SU-DHL-6 (cell line): ENCODE data around the gene TMX3.

Source experiments
- H2AFZ ChIP-seq: fragments of 200-600 bp; sonication (generic); 2 replicates; pipeline ENCODE4 v1.6.1; 2014; ENCODE audit warnings: low read depth, mild to moderate bottlenecking, moderate library complexity, mixed read lengths, antibody characterized with exemption, low read length; ENCODE audit not compliant: severe bottlenecking
- H3F3A ChIP-seq: fragments of 200-600 bp; shearing (Covaris generic); 2 replicates; pipeline ENCODE4 v1.6.0; 2016; ENCODE audit warnings: antibody characterized with exemption, mild to moderate bottlenecking; ENCODE audit not compliant: insufficient read depth
- H3K27ac ChIP-seq: fragments of 200-600 bp; sonication (generic); 2 replicates; pipeline ENCODE4 v1.5.1; 2016; ENCODE audit warnings: low read depth, mild to moderate bottlenecking, low read length, moderate library complexity, mixed read lengths
- H3K27me3 ChIP-seq: fragments of 200-600 bp; sonication (generic), shearing (Covaris generic); 2 replicates; pipeline ENCODE4 v1.6.0; 2014; ENCODE audit warnings: mild to moderate bottlenecking, low read length
- H3K36me3 ChIP-seq: fragments of 200-600 bp; sonication (generic); 2 replicates; pipeline ENCODE4 v1.6.1; 2014; ENCODE audit warnings: mild to moderate bottlenecking, low read length, mixed read lengths
- H3K4me2 ChIP-seq: fragments of 300-600, 200-600 bp; shearing (Covaris generic), sonication (generic); 2 replicates; pipeline ENCODE4 v1.6.0; 2014; ENCODE audit warnings: low read length, low read depth, mild to moderate bottlenecking; ENCODE audit not compliant: poor library complexity, severe bottlenecking
- H3K4me3 ChIP-seq: fragments of 200-600 bp; sonication (generic); 2 replicates; pipeline ENCODE4 v1.5.1; 2014; ENCODE audit warnings: antibody characterized with exemption, low read length, mild to moderate bottlenecking, mixed read lengths; ENCODE audit not compliant: insufficient read depth, poor library complexity, severe bottlenecking
- H3K79me2 ChIP-seq: fragments of 200-600 bp; sonication (generic); 2 replicates; pipeline ENCODE4 v1.6.1; 2014; ENCODE audit warnings: mild to moderate bottlenecking, low read length, moderate library complexity; ENCODE audit not compliant: insufficient read depth
- H3K9ac ChIP-seq: fragments of 200-600 bp; sonication (generic); 2 replicates; pipeline ENCODE4 v1.7.0; 2014; ENCODE audit warnings: mild to moderate bottlenecking, low read length
- H3K9me2 ChIP-seq: fragments of 200-600 bp; sonication (generic); replicated peaks from 2 replicates; pipeline ENCODE4 v1.6.1; 2014; ENCODE audit warnings: low read length; ENCODE audit not compliant: insufficient read depth
- H3K9me3 ChIP-seq: fragments of 200-600 bp; sonication (generic); 2 replicates; pipeline ENCODE4 v1.6.1; 2014; ENCODE audit warnings: low read length, mixed read lengths; ENCODE audit not compliant: insufficient read depth
- H4K20me1 ChIP-seq: fragments of 200-600 bp; sonication (generic); 2 replicates; pipeline ENCODE4 v1.6.1; 2014; ENCODE audit warnings: low read depth, mild to moderate bottlenecking, antibody characterized with exemption, low read length, moderate library complexity, mixed read lengths
- CTCF ChIP-seq: fragments of 200-600 bp; sonication (generic); IDR thresholded peaks from one replicate; pipeline ENCODE4 v1.5.1; 2017; ENCODE audit warnings: antibody characterized with exemption, mild to moderate bottlenecking, low read length, moderate library complexity; ENCODE audit not compliant: insufficient read depth, poor library complexity, severe bottlenecking
- EZH2phosphoT487 ChIP-seq: fragments of 200-600 bp; sonication (generic), shearing (Covaris generic); conservative IDR thresholded peaks from 2 replicates; pipeline ENCODE4 v1.6.1; 2018; ENCODE audit warnings: mild to moderate bottlenecking, antibody characterized with exemption, low read length, moderate library complexity, mixed read lengths

Gene TMX3, protein sequence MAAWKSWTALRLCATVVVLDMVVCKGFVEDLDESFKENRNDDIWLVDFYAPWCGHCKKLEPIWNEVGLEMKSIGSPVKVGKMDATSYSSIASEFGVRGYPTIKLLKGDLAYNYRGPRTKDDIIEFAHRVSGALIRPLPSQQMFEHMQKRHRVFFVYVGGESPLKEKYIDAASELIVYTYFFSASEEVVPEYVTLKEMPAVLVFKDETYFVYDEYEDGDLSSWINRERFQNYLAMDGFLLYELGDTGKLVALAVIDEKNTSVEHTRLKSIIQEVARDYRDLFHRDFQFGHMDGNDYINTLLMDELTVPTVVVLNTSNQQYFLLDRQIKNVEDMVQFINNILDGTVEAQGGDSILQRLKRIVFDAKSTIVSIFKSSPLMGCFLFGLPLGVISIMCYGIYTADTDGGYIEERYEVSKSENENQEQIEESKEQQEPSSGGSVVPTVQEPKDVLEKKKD

DNA sequence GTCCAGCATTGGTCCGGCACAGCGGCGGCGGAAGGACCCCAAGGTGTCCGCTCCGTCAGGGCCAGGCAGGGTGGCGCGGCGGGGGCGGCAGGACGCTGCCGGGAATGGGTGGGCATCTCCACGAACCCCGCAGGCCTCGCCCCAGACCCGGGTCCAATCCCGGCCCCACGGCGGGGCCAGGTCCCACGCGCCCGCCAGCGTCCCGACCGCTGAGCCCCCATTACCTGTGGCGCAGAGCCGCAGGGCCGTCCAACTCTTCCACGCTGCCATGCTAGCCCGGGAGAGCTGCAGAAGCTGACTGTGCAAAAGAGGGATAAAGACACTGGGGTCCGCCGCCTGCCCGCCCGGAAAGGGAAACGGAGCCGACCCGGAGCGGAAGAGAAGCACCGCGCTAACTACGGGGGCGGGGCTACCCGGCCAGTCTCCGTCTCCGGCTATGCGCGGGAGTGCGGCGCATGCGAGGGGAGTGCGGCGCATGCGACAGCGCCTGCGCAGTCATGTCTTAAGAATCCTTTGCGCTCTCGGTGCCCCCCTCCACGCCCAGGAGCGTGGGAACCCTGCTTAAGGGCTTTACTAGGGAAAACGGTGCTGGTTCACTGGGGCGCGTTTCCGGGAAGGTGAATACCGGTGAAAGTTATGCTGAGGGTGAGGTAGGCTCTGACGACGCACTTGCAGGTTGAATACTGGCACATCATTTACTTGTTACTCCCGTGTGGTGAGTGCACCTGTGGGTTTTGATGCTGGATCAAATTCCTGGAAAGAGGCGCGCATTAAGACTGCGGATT lies at the start of gene TMX3:
TSS of gene TMX3 (minus strand) at position 397 of the 785 bp plus-strand sequence. CDS start at position 270, 127 bp downstream.
- H2AFZ ChIP-seq: peak within 1 kb of the TSS; percentile 89
- peak within 1 kb of the TSS; percentile 94 for H3K4me3 ChIP-seq
- no peak for TF ChIP-seq CTCF
- TF ChIP-seq EZH2phosphoT487: no peak
- no peaks in the 10 kb centered on the region for H3K9me2 ChIP-seq
- H3K9me3 ChIP-seq: no peaks in the 10 kb centered on the region
- H4K20me1 ChIP-seq: peaks cover 4% of the 10 kb centered on the region
- H3K9ac ChIP-seq: peak within 1 kb of the TSS; percentile 96
- peak within 1 kb of the TSS; percentile 93 for H3K4me2 ChIP-seq
- peak within 1 kb of the TSS; percentile 38 for H3K27ac ChIP-seq
- no peaks in the 10 kb centered on the region for H3K27me3 ChIP-seq
- H3F3A ChIP-seq: no peaks in the 10 kb centered on the region
- peaks cover 41% of the 10 kb centered on the region for H3K79me2 ChIP-seq
- peaks cover 24% of the 10 kb centered on the region for H3K36me3 ChIP-seq

- H3K9ac ChIP-seq: no peak overlapping the region
- H3K9me2 ChIP-seq: no peaks in the 10 kb centered on the region
- H4K20me1 ChIP-seq: no peaks in the 10 kb centered on the region
- no peak overlapping the region for H3K4me3 ChIP-seq
- 0 out of 2 replicates have a peak, but pooled peaks cover 6% of the 10 kb centered on the region for H3K9me3 ChIP-seq
- no peaks in the 10 kb centered on the region for H3K27me3 ChIP-seq
- no peak for TF ChIP-seq EZH2phosphoT487
- TF ChIP-seq CTCF: no peak
- H3F3A ChIP-seq: no peaks in the 10 kb centered on the region
- no peak overlapping the region for H2AFZ ChIP-seq
- 0 out of 2 replicates have a peak, but pooled peaks cover 2% of the 10 kb centered on the region for H3K36me3 ChIP-seq
- no peak overlapping the region for H3K27ac ChIP-seq
- H3K79me2 ChIP-seq: no peaks in the 10 kb centered on the region
- H3K4me2 ChIP-seq: no peak overlapping the region
These were observed 49.1 kb upstream of the TMX3 start for GRCh38 chr18:68764016-68764415.

GRCh38 chr18:68763083-68763482 lies 48.2 kb upstream of the TMX3 start:
- Histone ChIP-seq H4K20me1 (no peaks in the 10 kb centered on the region), H3K79me2 (no peaks in the 10 kb centered on the region), H3K36me3 (0 out of 2 replicates have a peak, but pooled peaks cover 2% of the 10 kb centered on the region), H3K27me3 (no peaks in the 10 kb centered on the region), H3F3A (no peaks in the 10 kb centered on the region), H3K4me3 (no peak overlapping the region), H3K4me2 (no peak overlapping the region), H3K9me3 (0 out of 2 replicates have a peak, but pooled peaks cover 11% of the 10 kb centered on the region), H2AFZ (no peak overlapping the region), H3K9ac (no peak overlapping the region), H3K27ac (no peak overlapping the region), H3K9me2 (no peaks in the 10 kb centered on the region)
- TF ChIP-seq EZH2phosphoT487: no peak
- TF ChIP-seq CTCF: no peak
